Common myeloid progenitor, CD34-positive (primary cell): ENCODE measurements around the gene KRTAP19-1.

Experiments used
- CTCF ChIA-PET: fragments of 350-600 bp; sonication (Branson Sonifier 250); formaldehyde crosslinking; loops from one replicate; lab custom pipeline; 2021; ENCODE audit warnings: antibody characterized with exemption; lab: Charles Lee
- POLR2A ChIA-PET: fragments of 350-600 bp; sonication (Branson Sonifier 250); formaldehyde crosslinking; loops from one replicate; lab custom pipeline; 2021; ENCODE audit warnings: antibody characterized with exemption; lab: Charles Lee
- DNase-seq, 3 donors: peaks; one replicate each; pipeline versions ENCODE4 v3.0.0 to v3.0.0-alpha.2; 2013
- H3K27ac ChIP-seq, 2 experiments: 1 replicate in 1 of 2; 2 replicates in 1 of 2; pipeline ENCODE4 v1.7.0; 2013; ENCODE audit warnings: inconsistent platforms in 2 of 2, low read length in 2 of 2, mild to moderate bottlenecking in 2 of 2, low read depth in 1 of 2, moderate library complexity in 1 of 2; ENCODE audit not compliant: severe bottlenecking in 2 of 2, insufficient read depth in 1 of 2, poor library complexity in 1 of 2
- H3K27me3 ChIP-seq, 5 experiments: replicated peaks in 2 of 5; 1 replicate in 3 of 5; 2 replicates in 2 of 5; pipeline versions ENCODE4 v1.6.1 to v1.7.0; 2013; ENCODE audit warnings: low read length in 4 of 5, mild to moderate bottlenecking in 2 of 5, moderate library complexity in 2 of 5, inconsistent platforms in 1 of 5; ENCODE audit not compliant: insufficient read depth in 5 of 5, control insufficient read depth in 4 of 5
- H3K36me3 ChIP-seq, 4 experiments: 1 replicate in 2 of 4; 2 replicates in 2 of 4; pipeline versions ENCODE4 v1.6.1 to v1.7.0; 2013; ENCODE audit warnings: low read length in 3 of 4, control low read depth in 1 of 4, mild to moderate bottlenecking in 1 of 4; ENCODE audit not compliant: control insufficient read depth in 4 of 4, insufficient read depth in 4 of 4
- H3K4me1 ChIP-seq, 4 experiments: 1 replicate in 3 of 4; 2 replicates in 1 of 4; pipeline versions ENCODE4 v1.6.1 to v1.7.1; 2013; ENCODE audit warnings: low read length in 3 of 4, mild to moderate bottlenecking in 3 of 4, control low read depth in 1 of 4, inconsistent platforms in 1 of 4, moderate library complexity in 1 of 4; ENCODE audit not compliant: control insufficient read depth in 4 of 4, insufficient read depth in 4 of 4; ENCODE audit errors: control extremely low read depth in 1 of 4
- H3K4me3 ChIP-seq, 7 experiments: 1 replicate in 4 of 7; 2 replicates in 3 of 7; pipeline versions ENCODE4 v1.5.1 to v1.7.0; 2013; ENCODE audit warnings: mild to moderate bottlenecking in 7 of 7, low read length in 6 of 7, moderate library complexity in 6 of 7, inconsistent platforms in 2 of 7, low read depth in 2 of 7, control low read depth in 1 of 7; ENCODE audit not compliant: insufficient read depth in 4 of 7, control insufficient read depth in 1 of 7; ENCODE audit errors: extremely low read depth in 1 of 7
- H3K9me3 ChIP-seq, 5 experiments: 1 replicate in 4 of 5; 2 replicates in 1 of 5; pipeline versions ENCODE4 v1.6.1 to v1.7.1; 2013; ENCODE audit warnings: low read length in 4 of 5, mild to moderate bottlenecking in 2 of 5, inconsistent platforms in 1 of 5, low read depth in 1 of 5, moderate library complexity in 1 of 5; ENCODE audit not compliant: control insufficient read depth in 4 of 5, insufficient read depth in 2 of 5; ENCODE audit errors: control extremely low read depth in 1 of 5
- WGBS: methylation state at CpG from one replicate; pipeline ENCODE4 v1.1.5; 2013; ENCODE audit not compliant: insufficient coverage; 5-methylcytosine and 5-hydroxymethylcytosine counted together

KRTAP19-1 gene

GRCh38 chr21:30430170-30430655, 50.0 kb downstream of the KRTAP19-1 start, which contains the start of gene KRTAP13-4:
TSS of gene KRTAP13-4 (plus strand) at chr21:30430220. CDS start at chr21:30430276, 56 bp downstream.
- POLR2A ChIA-PET = no interaction called here
- WGBS = 85% methylated on average over 8 of the region's 9 CpGs
- H3K27me3 ChIP-seq = peaks cover 0 to 2% (median 0%) of the 10 kb centered on the region in 5 experiments
- DNase-seq = no peak
- H3K36me3 ChIP-seq = no peaks in the 10 kb centered on the region
- H3K9me3 ChIP-seq = no peaks in the 10 kb centered on the region
- H3K4me3 ChIP-seq = no peak within 1 kb of the TSS
- H3K4me1 ChIP-seq = no peaks in the 10 kb centered on the region
- no peak within 1 kb of the TSS for H3K27ac ChIP-seq
- CTCF ChIA-PET = no interaction called here
